HG02798 (cell line): Measurements from ENCODE around the gene TRMT112.

ENCODE experiments used
- ATAC-seq: cut with Tn5 transposase; IDR thresholded peaks from one replicate; pipeline ENCODE4 v1.9.1; 2021; ENCODE audit warnings: mild to moderate bottlenecking; ENCODE audit not compliant: unreplicated experiment, poor library complexity

The TRMT112 gene

GRCh38 chr11:64283092-64283491 lies 34.3 kb downstream of the TRMT112 start:
- ATAC-seq: no peak

GRCh38 chr11:64281957-64282770 lies 35.2 kb downstream of the TRMT112 start:
- no peak for ATAC-seq

- no peak for ATAC-seq
Observed at GRCh38 chr11:64278576-64279190, 38.7 kb downstream of the TRMT112 start.

- ATAC-seq: no peak
Observed at GRCh38 chr11:64276653-64277431, 40.5 kb downstream of the TRMT112 start.

- no peak for ATAC-seq
Observed at GRCh38 chr11:64275841-64276240, 41.5 kb downstream of the TRMT112 start.

GRCh38 chr11:64275031-64275800 lies 42.1 kb downstream of the TRMT112 start:
- no peak for ATAC-seq

- peak; percentile 78 for ATAC-seq
Observed at GRCh38 chr11:64269540-64270220, 47.7 kb downstream of the TRMT112 start.

- peak; percentile 9 for ATAC-seq
Observed at GRCh38 chr11:64268893-64269539, 48.3 kb downstream of the TRMT112 start.

GRCh38 chr11:64268025-64268892 lies 49.1 kb downstream of the TRMT112 start:
- ATAC-seq: no peak

GRCh38 chr11:64267207-64267945 lies 50.0 kb downstream of the TRMT112 start:
- ATAC-seq: no peak
